ENCODE measurements around the gene CCDC40. TPM values are rescaled to one million over a fixed set of nuclear protein-coding genes. Genes with fewer than 3 reads are reported as not detected.
A peak's percentile ranks its signal among the peaks of the same experiment; 100 is the strongest.

The CCDC40 gene
- total and polyA plus RNA-seq, 2 of the 13 experiments (the other 11 are each of a cell fraction or from before 2014, with no cell fraction given) = 4.1 to 5.5 TPM

- TF ChIP-seq ZBTB40 (IDR thresholded peaks at IDR 0.05) = no peak
- 0 out of 2 replicates have a peak, but pooled peaks have one; percentile 32 for TF ChIP-seq ZBTB40 (CRISPR knock-in tag; IDR thresholded peaks at IDR 0.05)
- TF ChIP-seq PCBP2 (optimal IDR thresholded peaks at IDR 0.05; ENCODE audit: low read depth, low read length, poor library complexity, severe bottlenecking) = no peak
- TF ChIP-seq, protein P1, sequence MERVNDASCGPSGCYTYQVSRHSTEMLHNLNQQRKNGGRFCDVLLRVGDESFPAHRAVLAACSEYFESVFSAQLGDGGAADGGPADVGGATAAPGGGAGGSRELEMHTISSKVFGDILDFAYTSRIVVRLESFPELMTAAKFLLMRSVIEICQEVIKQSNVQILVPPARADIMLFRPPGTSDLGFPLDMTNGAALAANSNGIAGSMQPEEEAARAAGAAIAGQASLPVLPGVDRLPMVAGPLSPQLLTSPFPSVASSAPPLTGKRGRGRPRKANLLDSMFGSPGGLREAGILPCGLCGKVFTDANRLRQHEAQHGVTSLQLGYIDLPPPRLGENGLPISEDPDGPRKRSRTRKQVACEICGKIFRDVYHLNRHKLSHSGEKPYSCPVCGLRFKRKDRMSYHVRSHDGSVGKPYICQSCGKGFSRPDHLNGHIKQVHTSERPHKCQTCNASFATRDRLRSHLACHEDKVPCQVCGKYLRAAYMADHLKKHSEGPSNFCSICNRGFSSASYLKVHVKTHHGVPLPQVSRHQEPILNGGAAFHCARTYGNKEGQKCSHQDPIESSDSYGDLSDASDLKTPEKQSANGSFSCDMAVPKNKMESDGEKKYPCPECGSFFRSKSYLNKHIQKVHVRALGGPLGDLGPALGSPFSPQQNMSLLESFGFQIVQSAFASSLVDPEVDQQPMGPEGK (CRISPR knock-in tag; IDR thresholded peaks at IDR 0.05) = no peak
- TF ChIP-seq POLR2G (IDR thresholded peaks at IDR 0.05; ENCODE audit: low read depth, low read length) = no peak
- TF ChIP-seq ZNF576 (CRISPR knock-in tag; IDR thresholded peaks at IDR 0.05) = 0 out of 2 replicates have a peak, but pooled peaks have one; percentile 13
- TF ChIP-seq SP1 (IDR thresholded peaks at IDR 0.05) = no peak
- TF ChIP-seq SP1 (CRISPR knock-in tag; IDR thresholded peaks at IDR 0.05) = no peak
- peak; percentile 35 for TF ChIP-seq RBM39 (IDR thresholded peaks at IDR 0.05; ENCODE audit: low read depth, low read length, poor library complexity, severe bottlenecking)
- no peak for TF ChIP-seq MYC (CRISPR knock-in tag; IDR thresholded peaks at IDR 0.05; ENCODE audit: borderline replicate concordance)
- TF ChIP-seq KDM1A (CRISPR knock-in tag; IDR thresholded peaks at IDR 0.05) = no peak
- no peak for TF ChIP-seq LCORL (IDR thresholded peaks at IDR 0.05)
- TF ChIP-seq LCORL (CRISPR knock-in tag; IDR thresholded peaks at IDR 0.05) = no peak
- TF ChIP-seq RAD21 (CRISPR knock-in tag; IDR thresholded peaks at IDR 0.05) = 0 out of 2 replicates have a peak, but pooled peaks have one; percentile 19
- no peak for TF ChIP-seq ZNF10 (CRISPR knock-in tag; IDR thresholded peaks at IDR 0.05; ENCODE audit: borderline replicate concordance, low read depth)
- TF ChIP-seq, protein P2, sequence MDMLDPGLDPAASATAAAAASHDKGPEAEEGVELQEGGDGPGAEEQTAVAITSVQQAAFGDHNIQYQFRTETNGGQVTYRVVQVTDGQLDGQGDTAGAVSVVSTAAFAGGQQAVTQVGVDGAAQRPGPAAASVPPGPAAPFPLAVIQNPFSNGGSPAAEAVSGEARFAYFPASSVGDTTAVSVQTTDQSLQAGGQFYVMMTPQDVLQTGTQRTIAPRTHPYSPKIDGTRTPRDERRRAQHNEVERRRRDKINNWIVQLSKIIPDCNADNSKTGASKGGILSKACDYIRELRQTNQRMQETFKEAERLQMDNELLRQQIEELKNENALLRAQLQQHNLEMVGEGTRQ (IDR thresholded peaks at IDR 0.05; ENCODE audit: low read depth, low read length) = no peak
- TF ChIP-seq, protein P2 (CRISPR knock-in tag; IDR thresholded peaks at IDR 0.05; ENCODE audit: borderline replicate concordance) = no peak
Observed at GRCh38 chr17:79989106-79989835, 47.2 kb upstream of the CCDC40 start (continued).
